ENCODE measurements around the gene C1orf141. TPM values are rescaled to one million over a fixed set of nuclear protein-coding genes. Genes with fewer than 3 reads are reported as not detected.

The C1orf141 gene
- not detected in 5 replicates for total RNA-seq (2022; extraction: Qiagen RNA extraction)

DNA sequence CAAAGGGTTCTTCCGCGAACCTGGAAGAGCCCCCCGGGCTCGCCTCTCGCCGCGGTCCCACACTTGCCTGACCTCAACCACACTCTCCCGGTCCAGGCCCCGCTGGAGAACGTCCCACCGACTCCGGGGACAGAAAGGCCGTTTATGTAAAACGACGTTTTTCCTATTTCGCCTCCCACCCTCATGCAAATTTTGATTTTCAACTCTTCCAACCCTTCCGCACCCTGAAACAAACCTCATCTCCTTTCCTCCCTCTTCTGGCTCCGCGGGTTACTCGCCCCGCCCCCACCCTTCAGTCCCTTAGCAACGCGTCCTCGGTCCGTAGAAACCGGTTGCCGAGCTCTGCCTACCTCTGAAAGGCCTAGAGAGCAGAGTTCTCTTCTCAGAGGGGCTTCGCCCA lies at the start of gene C1orf141:
TSS of gene C1orf141 (minus strand) at position 276 of the 400 bp plus-strand sequence. CDS start 7,730 bp downstream, outside the sequence.

DNA sequence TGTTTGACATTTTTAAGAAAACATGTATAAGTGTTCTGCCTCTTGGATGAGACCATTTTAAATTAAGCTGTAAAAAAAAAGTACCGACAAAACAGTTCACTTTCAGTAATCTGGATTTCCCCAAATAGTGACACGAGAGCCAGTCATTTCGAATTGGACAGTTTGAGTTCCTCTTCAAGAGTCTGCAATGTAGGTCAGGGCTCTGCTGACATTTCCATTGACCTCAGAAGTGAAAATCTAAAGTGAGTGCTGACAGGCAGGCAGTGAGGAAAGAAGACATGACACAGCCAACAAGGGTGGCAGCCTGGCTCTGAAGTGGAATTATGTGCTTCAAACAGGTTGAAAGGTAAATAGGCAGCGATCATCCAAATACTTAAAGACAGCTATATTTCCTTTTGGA lies 31.4 kb upstream of the C1orf141 start, which contains the start of gene IL23R:
TSS of gene IL23R (plus strand) at position 259 of the 400 bp plus-strand sequence. CDS start 1,667 bp downstream, outside the sequence.

DNA sequence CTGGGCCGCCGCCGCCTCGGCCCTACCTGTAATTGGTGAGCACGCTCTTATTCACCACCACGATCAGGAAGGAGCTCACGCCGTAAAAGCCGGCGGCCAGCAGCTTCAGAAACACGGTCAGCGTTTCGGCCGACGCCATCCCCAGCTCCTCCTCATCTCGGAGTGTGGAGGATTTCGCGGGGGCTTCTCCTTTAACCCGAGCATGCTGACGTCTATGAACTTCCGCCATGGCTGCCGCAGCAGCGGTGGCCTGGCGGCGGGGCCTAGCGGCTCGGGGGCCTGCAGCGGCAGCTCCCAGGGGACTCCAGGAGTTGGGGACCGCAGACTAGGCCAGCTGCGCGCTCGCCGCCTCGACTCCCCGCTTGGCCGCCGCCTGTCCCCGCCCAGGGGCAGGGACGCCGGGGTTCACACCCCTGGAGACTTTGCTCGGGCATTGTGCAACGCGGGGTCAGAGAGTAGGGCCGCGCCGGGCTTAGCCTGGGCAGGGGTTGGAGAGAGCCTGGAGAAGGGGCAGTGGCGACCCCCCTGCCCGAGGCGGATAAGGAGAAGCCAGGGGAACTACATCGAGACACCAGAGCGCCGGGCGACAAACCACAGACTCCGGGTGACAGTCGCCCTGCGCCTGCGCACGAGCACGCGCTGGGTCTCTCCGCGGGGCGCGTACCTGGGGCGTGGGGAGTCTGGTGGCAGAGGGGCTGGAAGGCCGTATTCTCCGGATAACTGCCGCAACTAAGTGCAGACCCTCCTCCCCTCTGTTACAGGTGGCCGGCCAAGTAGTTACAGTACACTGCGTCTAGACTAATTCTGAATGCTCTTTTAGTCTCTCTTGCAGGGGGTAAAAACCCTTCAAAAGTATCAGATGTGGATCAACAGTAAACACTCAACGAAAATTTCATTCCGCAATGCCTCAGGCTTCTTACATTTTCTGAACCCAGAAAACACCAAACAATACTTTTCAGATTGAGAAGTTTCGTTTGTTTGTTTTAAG lies 80.7 kb downstream of the C1orf141 start, which contains the start of gene SLC35D1:
TSS of gene SLC35D1 (minus strand) at position 364 of the 988 bp plus-strand sequence. CDS start at position 229, 135 bp downstream.

Other genes starting within 250 kb of the C1orf141 start
- 0.43 to 1.8 TPM (median 0.65 TPM) in 5 replicates for gene DNAI4, start 210.1 kb downstream of the C1orf141 start, total RNA-seq (2022; extraction: Qiagen RNA extraction)
- gene MIER1, start 210.0 kb downstream of the C1orf141 start, total RNA-seq (2022; extraction: Qiagen RNA extraction) = 8.0 to 11.3 TPM (median 10.3 TPM) in 5 replicates
- 6.1 to 7.5 TPM (median 6.6 TPM) in 5 replicates for gene SLC35D1, start 80.8 kb downstream of the C1orf141 start, total RNA-seq (2022; extraction: Qiagen RNA extraction)
- gene IL23R, start 31.5 kb upstream of the C1orf141 start, total RNA-seq (2022; extraction: Qiagen RNA extraction) = not detected in 5 replicates
- 0.02 to 0.14 TPM (median 0.08 TPM) in 3 of 5 replicates, not detected in the others for gene IL12RB2, start 172.9 kb upstream of the C1orf141 start, total RNA-seq (2022; extraction: Qiagen RNA extraction)

All from A549 treated with CORT108297 at 1 μM for 4 hours (cell line).